ENCODE measurements around the gene ATP1A3. TPM values are rescaled to one million over a fixed set of nuclear protein-coding genes. Genes with fewer than 3 reads are reported as not detected.
"Not testable (repeated sequence)": the region's sequence is repeated elsewhere in the genome, so short reads cannot be mapped to it uniquely, and the experiment has no call there.

The ATP1A3 gene
- total RNA-seq, 1 donor from 2014 or later = not detected

DNA sequence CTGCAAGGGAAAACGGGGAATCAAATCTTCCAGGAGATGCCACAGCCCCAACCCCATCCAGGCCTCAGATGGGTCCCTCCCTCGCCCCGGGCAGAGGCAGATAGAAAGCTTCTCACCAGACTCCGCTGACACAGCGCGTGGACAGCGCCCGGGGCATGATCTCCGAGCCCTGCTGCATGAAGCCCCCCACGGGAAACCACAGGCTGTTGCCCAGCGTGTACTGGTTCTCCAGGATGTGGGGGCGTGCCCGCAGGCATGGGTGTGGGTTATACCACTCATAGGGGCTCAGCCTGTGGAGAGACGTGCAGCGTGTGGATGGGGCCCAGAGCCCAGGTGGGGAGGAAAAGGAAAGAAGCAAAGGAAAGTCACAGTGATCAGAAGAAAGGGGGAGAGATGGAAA lies 27.2 kb upstream of the ATP1A3 start:
- no peak overlapping the region for H3K4me3 ChIP-seq (ENCODE audit: low read depth, low read length)
- no peaks in the 10 kb centered on the region for H3K36me3 ChIP-seq (ENCODE audit: control insufficient read depth, insufficient read depth, low read length)
- DNase-seq (ENCODE audit: low read depth) (no peak), FAIRE-seq (no peak)
- TF ChIP-seq, protein P1, sequence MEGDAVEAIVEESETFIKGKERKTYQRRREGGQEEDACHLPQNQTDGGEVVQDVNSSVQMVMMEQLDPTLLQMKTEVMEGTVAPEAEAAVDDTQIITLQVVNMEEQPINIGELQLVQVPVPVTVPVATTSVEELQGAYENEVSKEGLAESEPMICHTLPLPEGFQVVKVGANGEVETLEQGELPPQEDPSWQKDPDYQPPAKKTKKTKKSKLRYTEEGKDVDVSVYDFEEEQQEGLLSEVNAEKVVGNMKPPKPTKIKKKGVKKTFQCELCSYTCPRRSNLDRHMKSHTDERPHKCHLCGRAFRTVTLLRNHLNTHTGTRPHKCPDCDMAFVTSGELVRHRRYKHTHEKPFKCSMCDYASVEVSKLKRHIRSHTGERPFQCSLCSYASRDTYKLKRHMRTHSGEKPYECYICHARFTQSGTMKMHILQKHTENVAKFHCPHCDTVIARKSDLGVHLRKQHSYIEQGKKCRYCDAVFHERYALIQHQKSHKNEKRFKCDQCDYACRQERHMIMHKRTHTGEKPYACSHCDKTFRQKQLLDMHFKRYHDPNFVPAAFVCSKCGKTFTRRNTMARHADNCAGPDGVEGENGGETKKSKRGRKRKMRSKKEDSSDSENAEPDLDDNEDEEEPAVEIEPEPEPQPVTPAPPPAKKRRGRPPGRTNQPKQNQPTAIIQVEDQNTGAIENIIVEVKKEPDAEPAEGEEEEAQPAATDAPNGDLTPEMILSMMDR (IDR thresholded peaks at IDR 0.05; ENCODE audit: insufficient read depth, low read length, severe bottlenecking) = no peak
- H3K27me3 ChIP-seq (ENCODE audit: control insufficient read depth, insufficient read depth, low read length) = peaks cover 2% of the 10 kb centered on the region

DNA sequence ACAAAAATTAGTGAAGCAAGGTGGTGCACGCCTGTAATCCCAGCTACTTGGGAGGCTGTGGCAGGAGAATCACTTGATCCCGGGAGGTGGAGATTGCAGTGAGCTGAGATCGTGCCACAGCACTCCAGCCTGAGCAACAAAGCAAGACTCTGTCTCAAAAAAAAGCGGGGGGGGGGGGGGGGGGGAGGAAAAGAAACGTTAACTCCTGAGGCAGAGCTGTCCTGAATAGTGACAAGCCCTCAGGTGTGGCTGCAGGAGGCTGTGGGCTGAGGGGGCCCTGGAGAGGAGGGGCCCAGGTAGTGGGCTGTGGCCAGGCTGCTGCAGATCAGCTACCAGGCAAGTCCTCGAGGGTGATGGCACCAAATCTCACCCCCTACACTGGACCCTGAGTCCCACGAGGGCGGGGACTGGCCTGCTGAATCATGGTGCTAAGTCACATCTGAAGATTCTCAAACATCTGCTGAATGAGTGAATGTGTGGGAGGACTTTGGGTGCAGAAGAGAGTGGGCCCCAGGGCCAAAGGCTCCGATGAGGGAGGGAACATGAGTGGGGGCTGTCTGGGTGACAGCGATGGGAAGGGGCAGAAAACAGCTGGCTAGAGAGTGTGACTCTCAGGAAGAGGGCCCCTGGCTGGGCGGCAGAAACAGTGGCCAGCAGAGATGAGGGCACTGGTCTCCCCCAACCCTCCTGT lies 24.6 kb upstream of the ATP1A3 start:
- Histone ChIP-seq H3K27me3 (ENCODE audit: control insufficient read depth, insufficient read depth, low read length) (no peaks in the 10 kb centered on the region), H3K4me3 (ENCODE audit: low read depth, low read length) (no peak overlapping the region), H3K36me3 (ENCODE audit: control insufficient read depth, insufficient read depth, low read length) (no peaks in the 10 kb centered on the region)
- peak; percentile 19 for DNase-seq (ENCODE audit: low read depth)
- no peak for FAIRE-seq
- TF ChIP-seq, protein P1 (IDR thresholded peaks at IDR 0.05; ENCODE audit: insufficient read depth, low read length, severe bottlenecking) = no peak

DNA sequence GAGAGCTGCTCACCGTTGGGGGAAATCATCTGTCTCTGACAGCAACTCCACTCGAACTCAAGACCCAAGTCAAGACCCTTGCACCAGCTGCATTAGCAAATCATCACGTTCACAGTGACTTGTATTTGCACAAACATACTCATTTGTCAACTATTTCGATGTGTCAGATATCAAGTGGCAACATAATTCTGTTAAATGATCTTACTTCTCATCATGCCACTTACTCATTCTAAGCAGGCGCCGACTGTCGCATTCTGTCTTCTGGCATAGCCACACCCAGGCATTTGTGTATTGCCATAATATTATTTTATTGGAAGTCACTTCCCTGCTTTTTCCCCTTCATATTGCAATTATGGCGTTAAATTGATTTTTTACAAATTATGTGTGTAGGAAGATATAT lies 23.0 kb upstream of the ATP1A3 start:
- H3K27me3 ChIP-seq (ENCODE audit: control insufficient read depth, insufficient read depth, low read length) = no peaks in the 10 kb centered on the region
- no peaks in the 10 kb centered on the region for H3K36me3 ChIP-seq (ENCODE audit: control insufficient read depth, insufficient read depth, low read length)
- DNase-seq (ENCODE audit: low read depth) (peak; percentile 45), FAIRE-seq (peak; percentile 76)
- TF ChIP-seq, protein P1 (IDR thresholded peaks at IDR 0.05; ENCODE audit: insufficient read depth, low read length, severe bottlenecking) = no peak
- no peak overlapping the region for H3K4me3 ChIP-seq (ENCODE audit: low read depth, low read length)

DNA sequence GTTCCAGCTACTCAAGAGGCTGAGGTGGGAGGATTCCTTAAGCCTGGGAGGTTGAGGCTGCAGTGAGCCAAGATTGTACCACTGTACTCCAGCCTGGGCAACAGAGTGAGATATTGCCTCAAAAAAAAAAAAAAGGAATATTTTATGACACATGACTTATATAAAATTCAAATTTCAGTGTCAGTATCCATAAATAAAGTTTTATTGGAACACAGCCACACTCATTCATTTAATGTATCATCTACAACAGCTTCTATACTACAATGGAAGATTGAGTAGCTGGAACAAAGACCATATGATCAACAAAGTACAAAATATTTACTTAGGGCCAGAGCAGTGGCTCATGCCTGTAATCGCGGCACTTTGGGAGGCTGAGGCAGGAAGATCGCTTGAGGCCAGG lies 18.7 kb upstream of the ATP1A3 start:
- not testable (repeated sequence) for H3K36me3 ChIP-seq (ENCODE audit: control insufficient read depth, insufficient read depth, low read length); DNase-seq (ENCODE audit: low read depth); FAIRE-seq; H3K27me3 ChIP-seq (ENCODE audit: control insufficient read depth, insufficient read depth, low read length); H3K4me3 ChIP-seq (ENCODE audit: low read depth, low read length)

DNA sequence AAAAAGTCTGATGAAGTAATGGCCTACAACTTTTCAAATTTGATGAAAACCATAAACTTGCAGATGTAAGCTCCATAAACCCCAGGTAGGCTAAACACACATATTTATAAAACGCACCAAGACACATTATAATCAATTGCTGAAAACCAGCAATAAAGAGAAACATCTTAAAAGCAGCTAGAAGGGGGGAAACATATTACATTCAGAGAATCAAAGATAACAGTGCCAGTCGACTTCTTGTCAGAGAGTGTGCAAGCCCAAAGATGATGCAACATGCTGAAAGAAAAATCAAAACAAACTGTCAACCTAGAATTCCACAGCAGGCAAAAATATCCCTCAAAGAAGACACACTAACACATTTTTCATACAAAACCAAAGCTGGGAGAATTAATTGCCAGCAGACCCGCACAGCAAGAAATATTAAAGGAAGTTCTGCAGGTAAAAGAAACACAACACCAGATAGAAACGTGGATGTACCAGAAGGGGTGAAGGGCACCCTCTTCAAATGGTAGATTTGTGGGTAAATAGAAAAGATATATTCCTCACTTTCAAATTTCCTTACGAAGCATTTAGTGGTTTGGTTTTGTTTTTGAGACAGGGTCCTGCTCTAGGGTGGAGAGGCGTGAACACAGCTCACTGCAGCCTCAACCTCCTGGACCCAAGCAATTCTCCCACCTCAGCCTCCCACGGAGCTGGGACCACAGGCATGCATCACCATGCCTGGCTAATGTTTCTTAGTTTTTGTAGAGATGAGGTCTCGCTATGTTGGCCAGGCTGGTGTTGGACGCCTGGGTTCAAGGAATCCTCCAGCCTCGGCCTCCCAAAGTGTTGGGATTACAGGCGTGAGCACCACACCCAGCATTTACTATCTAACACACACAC lies 16.5 kb upstream of the ATP1A3 start:
- no peak for DNase-seq (ENCODE audit: low read depth)
- TF ChIP-seq, protein P1 (IDR thresholded peaks at IDR 0.05; ENCODE audit: insufficient read depth, low read length, severe bottlenecking) = no peak
- H3K27me3 ChIP-seq (ENCODE audit: control insufficient read depth, insufficient read depth, low read length) = peaks cover 2% of the 10 kb centered on the region
- peak; percentile 52 for FAIRE-seq
- no peak overlapping the region for H3K4me3 ChIP-seq (ENCODE audit: low read depth, low read length)
- H3K36me3 ChIP-seq (ENCODE audit: control insufficient read depth, insufficient read depth, low read length) = no peaks in the 10 kb centered on the region

DNA sequence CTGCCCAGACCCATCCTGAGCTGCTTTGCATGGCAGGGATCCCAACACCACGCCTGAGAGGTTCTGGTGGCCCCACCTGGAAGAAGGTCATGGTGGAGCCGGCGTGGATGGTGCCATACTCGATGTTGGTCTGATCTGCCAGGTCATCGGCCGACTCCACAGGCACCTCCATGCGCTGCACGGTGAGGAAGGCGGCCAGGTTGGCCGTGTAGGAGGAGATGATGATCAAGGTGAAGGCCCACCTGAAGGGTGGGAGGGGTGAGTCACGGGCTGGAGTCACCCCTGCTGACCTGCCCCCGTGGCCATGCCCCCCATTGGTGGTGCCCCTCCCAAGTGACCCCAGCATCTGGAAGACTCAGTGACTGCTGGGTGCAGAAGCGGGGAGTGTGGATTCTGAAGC lies 12.5 kb upstream of the ATP1A3 start:
- DNase-seq (ENCODE audit: low read depth) (no peak), FAIRE-seq (no peak)

More for the DNA sequence above, 12.5 kb upstream of the ATP1A3 start:
- Histone ChIP-seq H3K27me3 (ENCODE audit: control insufficient read depth, insufficient read depth, low read length) (peaks cover 2% of the 10 kb centered on the region), H3K36me3 (ENCODE audit: control insufficient read depth, insufficient read depth, low read length) (no peaks in the 10 kb centered on the region), H3K4me3 (ENCODE audit: low read depth, low read length) (no peak overlapping the region)
- TF ChIP-seq, protein P1 (IDR thresholded peaks at IDR 0.05; ENCODE audit: insufficient read depth, low read length, severe bottlenecking) = no peak

Data from bronchial epithelial cell (primary cell).